GM06990 (cell line): ENCODE data around the gene CLMN.
"Not testable (repeated sequence)": the region's sequence is repeated elsewhere in the genome, so short reads cannot be mapped to it uniquely, and the experiment has no call there.

Experiments used
- DNase-seq: peaks from one replicate; pipeline ENCODE4 v3.0.0-alpha.2; 2011; ENCODE audit not compliant: insufficient read length; ENCODE audit errors: extremely low read depth
- H3K27me3 ChIP-seq: replicated peaks from 2 replicates; pipeline ENCODE4 v1.6.0; 2011; ENCODE audit warnings: low read length; ENCODE audit not compliant: control insufficient read depth, insufficient read depth
- H3K36me3 ChIP-seq: 2 replicates; pipeline ENCODE4 v1.5.1; 2011; ENCODE audit warnings: low read length; ENCODE audit not compliant: control insufficient read depth, insufficient read depth
- H3K4me3 ChIP-seq: replicated peaks from 2 replicates; pipeline ENCODE4 v1.5.1; 2011; ENCODE audit warnings: low read depth, mild to moderate bottlenecking, control low read depth, low read length
- TF ChIP-seq, protein P1 (sequence below): IDR thresholded peaks from 2 replicates; pipeline ENCODE4 v1.5.1; 2011; ENCODE audit warnings: low read length, control low read depth, mild to moderate bottlenecking, inconsistent platforms; ENCODE audit not compliant: insufficient read depth, poor library complexity, severe bottlenecking

The CLMN gene

GRCh38 chr14:95143808-95144620 lies 175.7 kb downstream of the CLMN start:
- H3K27me3 ChIP-seq: no peaks in the 10 kb centered on the region
- H3K4me3 ChIP-seq: no peak overlapping the region
- no peak for DNase-seq
- no peaks in the 10 kb centered on the region for H3K36me3 ChIP-seq
- TF ChIP-seq, protein P1, sequence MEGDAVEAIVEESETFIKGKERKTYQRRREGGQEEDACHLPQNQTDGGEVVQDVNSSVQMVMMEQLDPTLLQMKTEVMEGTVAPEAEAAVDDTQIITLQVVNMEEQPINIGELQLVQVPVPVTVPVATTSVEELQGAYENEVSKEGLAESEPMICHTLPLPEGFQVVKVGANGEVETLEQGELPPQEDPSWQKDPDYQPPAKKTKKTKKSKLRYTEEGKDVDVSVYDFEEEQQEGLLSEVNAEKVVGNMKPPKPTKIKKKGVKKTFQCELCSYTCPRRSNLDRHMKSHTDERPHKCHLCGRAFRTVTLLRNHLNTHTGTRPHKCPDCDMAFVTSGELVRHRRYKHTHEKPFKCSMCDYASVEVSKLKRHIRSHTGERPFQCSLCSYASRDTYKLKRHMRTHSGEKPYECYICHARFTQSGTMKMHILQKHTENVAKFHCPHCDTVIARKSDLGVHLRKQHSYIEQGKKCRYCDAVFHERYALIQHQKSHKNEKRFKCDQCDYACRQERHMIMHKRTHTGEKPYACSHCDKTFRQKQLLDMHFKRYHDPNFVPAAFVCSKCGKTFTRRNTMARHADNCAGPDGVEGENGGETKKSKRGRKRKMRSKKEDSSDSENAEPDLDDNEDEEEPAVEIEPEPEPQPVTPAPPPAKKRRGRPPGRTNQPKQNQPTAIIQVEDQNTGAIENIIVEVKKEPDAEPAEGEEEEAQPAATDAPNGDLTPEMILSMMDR: no peak

GRCh38 chr14:95142208-95142607 lies 177.5 kb downstream of the CLMN start:
- Histone ChIP-seq H3K4me3 (no peak overlapping the region), H3K27me3 (no peaks in the 10 kb centered on the region), H3K36me3 (no peaks in the 10 kb centered on the region)
- TF ChIP-seq, protein P1: no peak
- no peak for DNase-seq

DNA sequence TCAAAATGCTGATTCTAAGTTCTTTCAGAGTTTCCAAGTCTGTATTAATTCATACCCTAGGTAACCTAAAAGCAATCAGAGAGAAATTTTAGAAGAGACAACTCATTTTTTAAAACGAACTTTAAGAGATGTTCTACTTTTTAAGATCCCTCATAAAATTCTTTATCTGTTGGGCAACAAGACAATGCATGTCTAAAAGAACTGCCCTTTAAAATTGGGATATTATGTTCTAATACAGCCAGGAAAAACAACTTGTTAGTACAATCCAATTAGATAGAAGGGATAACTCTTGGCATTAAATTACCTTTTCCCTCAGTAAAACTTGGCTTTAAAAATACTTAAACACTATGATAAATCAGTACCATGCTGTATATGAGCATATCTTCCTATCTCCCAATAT lies 178.0 kb downstream of the CLMN start:
- TF ChIP-seq, protein P1: no peak
- Histone ChIP-seq H3K4me3 (no peak overlapping the region), H3K27me3 (no peaks in the 10 kb centered on the region), H3K36me3 (no peaks in the 10 kb centered on the region)
- no peak for DNase-seq

GRCh38 chr14:95140060-95140858 lies 179.4 kb downstream of the CLMN start:
- no peak overlapping the region for H3K4me3 ChIP-seq

DNA sequence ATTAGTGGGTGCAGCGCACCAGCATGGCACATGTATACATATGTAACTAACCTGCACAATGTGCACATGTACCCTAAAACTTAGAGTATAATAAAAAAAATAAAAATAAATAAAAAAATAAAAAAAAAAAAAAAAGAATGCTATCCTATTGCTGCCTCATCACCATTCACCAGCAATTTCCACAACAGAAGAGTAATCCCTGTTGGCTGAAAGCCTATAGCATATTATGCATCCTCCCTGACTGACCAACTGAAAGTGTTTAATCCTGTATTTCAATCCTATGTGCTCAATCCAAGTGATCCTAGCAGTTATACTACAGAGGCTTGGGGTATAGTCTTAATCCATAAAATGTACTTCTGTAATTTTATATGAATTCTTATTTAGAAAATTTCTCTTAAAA lies 180.8 kb downstream of the CLMN start:
- Histone ChIP-seq H3K36me3 (no peaks in the 10 kb centered on the region), H3K4me3 (no peak overlapping the region), H3K27me3 (no peaks in the 10 kb centered on the region)
- TF ChIP-seq, protein P1: no peak
- DNase-seq: no peak

More at GRCh38 chr14:95140060-95140858, 179.4 kb downstream of the CLMN start:
- DNase-seq: no peak
- Histone ChIP-seq H3K36me3 (no peaks in the 10 kb centered on the region), H3K27me3 (no peaks in the 10 kb centered on the region)
- TF ChIP-seq, protein P1: no peak

DNA sequence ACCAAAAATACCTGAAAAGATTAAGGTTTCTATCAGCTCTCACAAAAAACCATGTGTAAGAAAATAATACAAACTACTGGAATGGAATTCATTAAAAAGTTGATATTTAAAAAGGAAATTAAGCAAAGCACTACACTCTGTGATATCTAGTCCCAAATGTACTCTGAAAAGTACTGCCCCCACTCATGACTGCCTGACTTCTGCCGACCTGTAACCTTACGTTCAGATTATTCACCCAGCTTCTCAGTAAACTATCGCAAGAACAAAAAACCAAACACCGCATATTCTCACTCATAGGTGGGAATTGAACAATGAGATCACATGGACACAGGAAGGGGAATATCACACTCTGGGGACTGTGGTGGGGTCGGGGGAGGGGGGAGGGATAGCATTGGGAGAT lies 181.3 kb downstream of the CLMN start:
- H3K4me3 ChIP-seq, DNase-seq, H3K27me3 ChIP-seq, H3K36me3 ChIP-seq: not testable (repeated sequence)
